ENCODE data around the gene FAP. TPM values are rescaled to one million over a fixed set of nuclear protein-coding genes. Genes with fewer than 3 reads are reported as not detected.

FAP gene
- total RNA-seq, 1 experiment from 2014 or later: not detected

DNA sequence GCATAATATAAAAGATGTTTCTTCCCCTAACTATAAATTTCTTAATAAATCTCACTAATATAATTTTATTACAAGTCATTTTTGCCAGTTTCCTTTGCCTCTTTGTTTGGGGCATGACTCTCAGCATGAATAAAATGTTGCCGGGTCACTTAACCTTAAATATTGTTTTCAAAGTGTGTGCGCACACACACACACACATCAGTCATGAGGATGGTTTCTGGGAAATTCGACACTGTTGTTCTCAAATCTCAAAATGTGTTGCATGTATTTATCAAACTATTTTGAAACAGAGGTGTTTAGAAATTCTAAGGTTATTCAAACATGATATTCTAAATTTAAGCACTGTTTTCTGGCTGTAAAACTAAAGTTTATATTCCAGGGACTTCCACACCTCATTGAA lies 31.5 kb downstream of the FAP start (continued):
- no peak for TF ChIP-seq JUN (CRISPR knock-in tag; IDR thresholded peaks at IDR 0.05)
- TF ChIP-seq, protein P1, sequence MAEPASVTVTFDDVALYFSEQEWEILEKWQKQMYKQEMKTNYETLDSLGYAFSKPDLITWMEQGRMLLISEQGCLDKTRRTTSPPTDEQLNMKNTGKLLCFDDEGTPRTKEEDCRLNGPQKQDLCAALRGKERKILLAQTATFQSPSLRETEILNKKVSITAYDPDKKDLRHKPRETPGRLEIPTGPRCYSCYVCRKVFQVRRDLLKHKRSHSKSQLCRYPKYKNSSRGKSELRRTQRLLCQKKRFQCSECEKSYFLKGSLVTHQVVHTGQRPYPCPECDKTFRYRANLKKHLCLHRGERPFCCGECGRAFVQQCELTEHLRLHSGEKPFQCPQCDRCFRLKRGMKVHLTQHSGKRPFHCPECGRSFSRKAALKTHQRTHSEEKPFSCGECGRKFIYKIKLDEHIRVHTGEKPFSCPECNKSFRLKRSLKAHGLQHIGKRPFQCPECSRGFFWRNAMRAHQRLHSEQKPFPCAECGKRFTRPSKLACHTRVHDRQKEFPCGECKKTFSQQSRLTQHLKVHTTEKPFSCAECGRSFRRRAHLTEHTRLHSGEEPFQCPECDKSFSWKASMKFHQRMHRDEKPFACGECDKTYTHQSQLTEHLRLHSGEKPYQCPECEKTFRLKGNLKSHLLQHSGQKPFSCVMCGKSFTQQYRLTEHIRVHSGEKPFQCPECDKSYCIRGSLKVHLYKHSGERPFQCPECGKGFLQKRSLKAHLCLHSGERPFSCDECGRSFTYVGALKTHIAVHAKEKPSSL (CRISPR knock-in tag; conservative IDR thresholded peaks at IDR 0.05): no peak
- TF ChIP-seq NR2C2 (CRISPR knock-in tag; IDR thresholded peaks at IDR 0.05): no peak

DNA sequence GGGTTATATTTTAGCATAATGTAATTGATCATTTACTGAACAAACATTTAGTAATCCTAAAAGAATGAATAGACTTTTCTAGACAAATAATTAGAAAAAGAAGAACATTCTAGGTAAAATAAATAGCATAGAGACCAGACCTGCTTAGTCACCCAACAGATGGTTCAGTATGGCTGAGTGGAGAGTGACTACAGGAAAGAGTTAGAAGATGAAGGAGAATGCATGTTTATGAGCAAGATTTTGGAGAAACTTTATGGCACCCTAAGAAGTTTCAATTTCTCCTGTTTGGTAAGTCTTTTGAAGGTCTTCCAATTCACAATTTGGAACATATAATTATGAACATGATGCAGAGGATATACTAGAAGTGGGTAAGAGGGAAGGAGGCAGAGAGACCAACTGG lies 32.9 kb downstream of the FAP start:
- Mint-ChIP-seq H3K36me3 (no peaks in the 10 kb centered on the region), H3K27me3 (ENCODE audit: low read depth) (no peaks in the 10 kb centered on the region), H3K4me1 (no peaks in the 10 kb centered on the region), H3K4me3 (no peak overlapping the region), H3K9me3 (no peaks in the 10 kb centered on the region), H3K27ac (no peak overlapping the region)
- ATAC-seq: no peak
- no peak for DNase-seq (ENCODE audit: low spot score)
- POLR2A ChIA-PET: no interaction called here
- CTCF ChIA-PET: interaction anchor here (1.1 kb wide), 1 partner anchor 57 kb away, joined by 3 read pairs; no protein-coding TSS in a partner anchor
- TF ChIP-seq SMAD3 (CRISPR knock-in tag; IDR thresholded peaks at IDR 0.05; ENCODE audit: borderline replicate concordance) (no peak), ZNF317 (CRISPR knock-in tag; IDR thresholded peaks at IDR 0.05; ENCODE audit: borderline replicate concordance, low read depth) (no peak), NFATC4 (CRISPR knock-in tag; IDR thresholded peaks at IDR 0.05) (no peak), JUN (CRISPR knock-in tag; IDR thresholded peaks at IDR 0.05) (no peak), ZNF423 (CRISPR knock-in tag; IDR thresholded peaks at IDR 0.05) (no peak), GRHL2 (CRISPR knock-in tag; IDR thresholded peaks at IDR 0.05; ENCODE audit: insufficient replicate concordance, severe bottlenecking) (no peak), SMAD4 (CRISPR knock-in tag; IDR thresholded peaks at IDR 0.05) (no peak), NFE2L1 (CRISPR knock-in tag; IDR thresholded peaks at IDR 0.05) (no peak), JAZF1 (CRISPR knock-in tag; IDR thresholded peaks at IDR 0.05) (no peak), FOXJ3 (CRISPR knock-in tag; IDR thresholded peaks at IDR 0.05; ENCODE audit: borderline replicate concordance) (no peak)
- TF ChIP-seq, protein P2, sequence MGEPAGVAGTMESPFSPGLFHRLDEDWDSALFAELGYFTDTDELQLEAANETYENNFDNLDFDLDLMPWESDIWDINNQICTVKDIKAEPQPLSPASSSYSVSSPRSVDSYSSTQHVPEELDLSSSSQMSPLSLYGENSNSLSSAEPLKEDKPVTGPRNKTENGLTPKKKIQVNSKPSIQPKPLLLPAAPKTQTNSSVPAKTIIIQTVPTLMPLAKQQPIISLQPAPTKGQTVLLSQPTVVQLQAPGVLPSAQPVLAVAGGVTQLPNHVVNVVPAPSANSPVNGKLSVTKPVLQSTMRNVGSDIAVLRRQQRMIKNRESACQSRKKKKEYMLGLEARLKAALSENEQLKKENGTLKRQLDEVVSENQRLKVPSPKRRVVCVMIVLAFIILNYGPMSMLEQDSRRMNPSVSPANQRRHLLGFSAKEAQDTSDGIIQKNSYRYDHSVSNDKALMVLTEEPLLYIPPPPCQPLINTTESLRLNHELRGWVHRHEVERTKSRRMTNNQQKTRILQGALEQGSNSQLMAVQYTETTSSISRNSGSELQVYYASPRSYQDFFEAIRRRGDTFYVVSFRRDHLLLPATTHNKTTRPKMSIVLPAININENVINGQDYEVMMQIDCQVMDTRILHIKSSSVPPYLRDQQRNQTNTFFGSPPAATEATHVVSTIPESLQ (CRISPR knock-in tag; IDR thresholded peaks at IDR 0.05): no peak
- TF ChIP-seq, protein P3, sequence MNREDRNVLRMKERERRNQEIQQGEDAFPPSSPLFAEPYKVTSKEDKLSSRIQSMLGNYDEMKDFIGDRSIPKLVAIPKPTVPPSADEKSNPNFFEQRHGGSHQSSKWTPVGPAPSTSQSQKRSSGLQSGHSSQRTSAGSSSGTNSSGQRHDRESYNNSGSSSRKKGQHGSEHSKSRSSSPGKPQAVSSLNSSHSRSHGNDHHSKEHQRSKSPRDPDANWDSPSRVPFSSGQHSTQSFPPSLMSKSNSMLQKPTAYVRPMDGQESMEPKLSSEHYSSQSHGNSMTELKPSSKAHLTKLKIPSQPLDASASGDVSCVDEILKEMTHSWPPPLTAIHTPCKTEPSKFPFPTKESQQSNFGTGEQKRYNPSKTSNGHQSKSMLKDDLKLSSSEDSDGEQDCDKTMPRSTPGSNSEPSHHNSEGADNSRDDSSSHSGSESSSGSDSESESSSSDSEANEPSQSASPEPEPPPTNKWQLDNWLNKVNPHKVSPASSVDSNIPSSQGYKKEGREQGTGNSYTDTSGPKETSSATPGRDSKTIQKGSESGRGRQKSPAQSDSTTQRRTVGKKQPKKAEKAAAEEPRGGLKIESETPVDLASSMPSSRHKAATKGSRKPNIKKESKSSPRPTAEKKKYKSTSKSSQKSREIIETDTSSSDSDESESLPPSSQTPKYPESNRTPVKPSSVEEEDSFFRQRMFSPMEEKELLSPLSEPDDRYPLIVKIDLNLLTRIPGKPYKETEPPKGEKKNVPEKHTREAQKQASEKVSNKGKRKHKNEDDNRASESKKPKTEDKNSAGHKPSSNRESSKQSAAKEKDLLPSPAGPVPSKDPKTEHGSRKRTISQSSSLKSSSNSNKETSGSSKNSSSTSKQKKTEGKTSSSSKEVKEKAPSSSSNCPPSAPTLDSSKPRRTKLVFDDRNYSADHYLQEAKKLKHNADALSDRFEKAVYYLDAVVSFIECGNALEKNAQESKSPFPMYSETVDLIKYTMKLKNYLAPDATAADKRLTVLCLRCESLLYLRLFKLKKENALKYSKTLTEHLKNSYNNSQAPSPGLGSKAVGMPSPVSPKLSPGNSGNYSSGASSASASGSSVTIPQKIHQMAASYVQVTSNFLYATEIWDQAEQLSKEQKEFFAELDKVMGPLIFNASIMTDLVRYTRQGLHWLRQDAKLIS (CRISPR knock-in tag; IDR thresholded peaks at IDR 0.05; ENCODE audit: borderline replicate concordance): no peak
- TF ChIP-seq, protein P4, sequence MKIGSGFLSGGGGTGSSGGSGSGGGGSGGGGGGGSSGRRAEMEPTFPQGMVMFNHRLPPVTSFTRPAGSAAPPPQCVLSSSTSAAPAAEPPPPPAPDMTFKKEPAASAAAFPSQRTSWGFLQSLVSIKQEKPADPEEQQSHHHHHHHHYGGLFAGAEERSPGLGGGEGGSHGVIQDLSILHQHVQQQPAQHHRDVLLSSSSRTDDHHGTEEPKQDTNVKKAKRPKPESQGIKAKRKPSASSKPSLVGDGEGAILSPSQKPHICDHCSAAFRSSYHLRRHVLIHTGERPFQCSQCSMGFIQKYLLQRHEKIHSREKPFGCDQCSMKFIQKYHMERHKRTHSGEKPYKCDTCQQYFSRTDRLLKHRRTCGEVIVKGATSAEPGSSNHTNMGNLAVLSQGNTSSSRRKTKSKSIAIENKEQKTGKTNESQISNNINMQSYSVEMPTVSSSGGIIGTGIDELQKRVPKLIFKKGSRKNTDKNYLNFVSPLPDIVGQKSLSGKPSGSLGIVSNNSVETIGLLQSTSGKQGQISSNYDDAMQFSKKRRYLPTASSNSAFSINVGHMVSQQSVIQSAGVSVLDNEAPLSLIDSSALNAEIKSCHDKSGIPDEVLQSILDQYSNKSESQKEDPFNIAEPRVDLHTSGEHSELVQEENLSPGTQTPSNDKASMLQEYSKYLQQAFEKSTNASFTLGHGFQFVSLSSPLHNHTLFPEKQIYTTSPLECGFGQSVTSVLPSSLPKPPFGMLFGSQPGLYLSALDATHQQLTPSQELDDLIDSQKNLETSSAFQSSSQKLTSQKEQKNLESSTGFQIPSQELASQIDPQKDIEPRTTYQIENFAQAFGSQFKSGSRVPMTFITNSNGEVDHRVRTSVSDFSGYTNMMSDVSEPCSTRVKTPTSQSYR (CRISPR knock-in tag; IDR thresholded peaks at IDR 0.05): no peak

All from WTC11 (cell line).